HS-5 (cell line): ENCODE measurements around the gene ZXDC.

Source experiments
- DNase-seq: peaks from one replicate; pipeline ENCODE4 v3.0.0-alpha.2; 2012; ENCODE audit warnings: low read depth

The ZXDC gene

DNA sequence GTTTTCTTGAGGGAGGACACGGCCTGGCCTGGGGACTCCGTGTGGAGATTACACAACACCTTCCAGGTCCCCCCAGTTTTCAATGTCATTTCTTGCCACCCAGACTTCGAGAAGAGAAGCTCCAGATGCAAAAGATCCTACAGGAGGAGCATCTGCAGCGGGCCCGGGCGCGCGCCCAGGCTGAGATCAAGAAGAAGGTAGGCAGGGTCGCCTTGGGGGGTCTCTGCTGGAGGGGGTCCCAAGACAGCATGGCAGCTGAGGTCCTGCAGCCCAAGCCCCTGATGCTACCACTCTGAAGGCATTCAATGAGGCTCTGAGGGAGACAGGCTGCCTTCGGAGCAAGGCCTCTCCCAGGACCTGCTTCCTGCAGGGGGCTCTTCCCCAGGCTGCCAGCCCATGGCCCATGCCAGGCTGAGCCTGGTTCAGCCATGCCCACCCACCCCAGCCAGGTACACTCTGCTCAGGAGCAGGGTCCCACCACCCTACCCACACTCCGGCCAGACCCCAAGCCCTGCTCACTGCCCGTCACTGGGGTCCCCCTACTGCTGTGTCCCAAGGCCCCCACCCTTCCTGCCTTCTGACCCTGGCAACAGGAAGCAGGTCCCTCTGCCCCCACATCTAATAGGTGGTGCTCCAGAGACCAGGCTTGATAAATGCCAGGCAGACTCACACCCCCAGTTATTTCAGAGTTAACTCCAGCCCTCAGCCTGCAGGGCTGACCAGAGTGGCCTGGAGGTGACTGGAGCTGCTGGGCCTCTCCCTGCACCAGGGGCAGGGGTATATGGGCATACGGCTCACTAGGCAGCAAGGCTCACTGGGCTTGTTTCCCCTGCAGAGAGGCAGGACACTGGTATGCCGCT is 40.0 kb downstream of the ZXDC start:
- no peak for DNase-seq

DNA sequence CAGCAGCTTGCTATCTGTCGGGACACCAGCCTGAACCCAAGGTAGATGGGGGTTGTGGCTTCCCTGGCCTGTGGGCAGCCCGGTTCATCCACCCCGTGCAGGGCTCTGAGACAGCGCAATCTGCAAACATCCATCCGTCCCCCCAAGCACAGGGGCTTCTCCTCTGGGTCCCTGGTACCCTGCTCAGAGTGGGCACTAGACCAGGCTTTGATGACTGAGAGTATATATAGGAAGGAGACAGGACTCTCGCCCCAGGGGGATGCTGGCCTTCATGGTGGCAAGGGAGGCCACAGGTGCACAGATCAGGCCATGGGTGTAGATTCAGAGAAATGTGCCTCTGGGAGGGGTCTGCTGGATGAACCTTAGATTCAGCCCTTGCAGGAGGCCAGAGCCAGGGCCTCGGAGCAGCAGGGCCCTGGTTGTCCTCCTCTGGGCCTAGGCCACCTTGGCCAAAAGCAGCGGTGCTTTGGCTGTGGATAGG is 40.7 kb downstream of the ZXDC start:
- DNase-seq: no peak

DNA sequence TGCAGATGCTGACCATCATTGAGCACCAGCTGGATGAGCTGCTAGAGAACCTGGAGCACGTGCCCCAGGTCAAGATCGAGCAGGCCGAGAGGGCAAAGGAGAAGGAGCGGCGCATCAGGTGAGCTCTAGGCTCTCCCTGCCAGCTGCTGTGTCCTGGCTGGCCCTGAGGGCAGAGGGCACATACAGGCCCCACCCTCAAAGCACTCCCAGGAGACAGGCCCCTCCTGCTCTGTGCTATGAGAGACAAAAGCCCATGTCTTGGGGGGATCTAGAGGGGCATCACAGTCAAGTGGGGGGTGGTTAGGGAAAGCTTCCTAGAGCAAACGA is 41.5 kb downstream of the ZXDC start:
- no peak for DNase-seq

DNA sequence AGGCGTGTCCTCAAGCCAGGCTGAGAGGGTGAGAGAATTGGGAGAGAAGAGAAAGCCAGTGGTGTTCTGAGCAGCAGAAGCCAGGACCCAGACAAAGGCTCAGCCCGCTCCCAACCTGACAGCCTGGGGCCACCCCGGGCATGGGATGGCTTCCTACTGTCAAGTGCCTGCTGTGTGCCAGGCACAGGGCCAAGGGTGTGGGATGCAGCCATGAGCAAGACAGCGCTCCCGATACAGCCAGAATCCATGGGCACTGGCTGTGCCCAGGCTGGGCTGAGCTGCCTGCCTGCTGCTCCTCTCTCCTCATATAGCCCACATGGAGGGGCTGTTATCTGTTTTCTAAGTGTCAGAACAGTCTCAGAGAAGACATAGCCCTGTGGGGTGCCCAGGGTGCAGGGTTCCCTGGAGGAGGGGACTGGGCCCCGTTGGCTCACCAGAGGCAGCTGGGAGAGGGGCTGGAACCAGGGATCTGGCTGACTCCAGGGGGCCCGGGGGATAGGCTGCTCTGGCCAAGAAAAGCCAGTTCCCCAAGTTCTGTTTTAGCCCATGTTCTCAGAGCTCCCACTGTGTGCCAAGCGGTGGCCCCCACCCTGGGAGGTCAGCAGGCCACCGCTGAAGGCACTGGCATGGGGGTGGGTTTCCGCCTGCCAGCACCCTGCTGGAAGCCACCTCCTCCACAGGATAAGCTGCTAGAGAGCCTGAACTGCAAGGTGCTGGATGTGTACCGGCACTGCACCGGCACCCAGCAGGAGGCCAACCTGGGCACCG is 42.0 kb downstream of the ZXDC start:
- DNase-seq: no peak

DNA sequence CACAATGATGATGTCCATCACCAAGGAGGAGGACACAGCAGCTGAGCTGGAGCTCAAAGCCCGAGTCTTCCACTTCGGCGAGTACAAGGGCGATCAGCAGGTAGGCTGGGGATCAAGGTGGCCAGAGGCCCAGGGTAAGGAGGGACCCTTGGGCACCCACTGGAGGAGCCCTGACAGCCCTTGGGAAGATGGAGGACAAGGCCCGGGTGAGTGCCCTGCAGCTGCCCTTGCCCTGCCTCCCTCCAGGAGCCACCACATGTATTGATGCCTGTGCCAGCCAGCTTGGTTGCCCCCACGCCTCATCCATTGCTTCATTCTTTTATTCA is 42.6 kb downstream of the ZXDC start:
- no peak for DNase-seq

DNA sequence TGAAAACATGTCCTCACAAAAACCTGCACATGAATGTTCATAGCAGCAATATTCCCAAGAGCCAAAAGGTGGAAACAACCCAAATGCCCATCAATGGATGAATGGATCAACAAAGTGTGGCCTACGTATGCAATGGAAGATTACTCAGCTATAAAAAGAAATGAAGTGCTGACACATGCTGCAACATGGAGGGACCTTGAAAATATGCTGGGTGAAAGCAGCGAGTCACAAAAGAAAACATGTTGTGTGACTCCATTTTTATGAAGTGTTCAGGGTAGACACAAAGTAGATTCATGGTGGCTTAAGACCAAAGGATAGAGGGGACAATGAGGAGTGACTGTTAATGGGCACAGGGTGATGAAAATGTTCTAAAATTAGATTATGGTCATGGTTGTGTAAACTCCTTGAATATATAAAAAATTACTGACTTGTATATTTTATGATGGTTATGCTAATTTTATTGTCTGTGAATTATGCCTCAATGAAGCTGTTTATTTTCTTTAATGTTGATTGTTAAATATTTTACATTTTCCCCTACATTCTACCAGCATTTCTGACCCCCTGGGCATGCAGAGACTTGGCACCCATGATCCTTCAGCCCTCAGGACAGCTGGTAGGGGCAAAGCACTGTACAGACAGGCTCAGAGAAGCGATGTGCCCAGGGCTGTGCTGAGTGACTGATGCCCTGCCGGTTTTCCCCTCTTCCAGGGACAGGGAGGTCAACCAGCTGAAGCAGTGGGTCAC is 43.2 kb downstream of the ZXDC start:
- DNase-seq: no peak

DNA sequence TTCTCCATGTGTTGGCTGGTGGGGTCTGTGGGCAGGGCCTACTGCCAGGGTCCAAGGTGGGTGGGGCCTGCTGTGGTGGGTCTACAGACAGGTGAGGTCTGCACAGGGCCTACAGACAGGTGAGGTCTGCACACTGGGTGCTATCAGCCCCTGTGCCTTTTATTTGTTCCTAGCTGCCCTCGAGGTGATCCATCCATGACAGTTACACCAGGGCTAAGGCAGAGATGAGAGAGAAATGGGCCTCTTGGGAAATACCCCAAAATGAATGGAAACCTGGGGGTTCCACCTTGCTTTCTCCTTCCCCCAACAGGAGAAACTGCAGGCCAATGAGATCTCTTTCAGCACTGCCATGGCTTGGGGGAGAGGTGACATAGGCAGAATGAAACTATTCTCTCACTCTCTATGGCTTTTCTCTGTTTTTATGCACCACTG is 44.6 kb downstream of the ZXDC start:
- DNase-seq: no peak

DNA sequence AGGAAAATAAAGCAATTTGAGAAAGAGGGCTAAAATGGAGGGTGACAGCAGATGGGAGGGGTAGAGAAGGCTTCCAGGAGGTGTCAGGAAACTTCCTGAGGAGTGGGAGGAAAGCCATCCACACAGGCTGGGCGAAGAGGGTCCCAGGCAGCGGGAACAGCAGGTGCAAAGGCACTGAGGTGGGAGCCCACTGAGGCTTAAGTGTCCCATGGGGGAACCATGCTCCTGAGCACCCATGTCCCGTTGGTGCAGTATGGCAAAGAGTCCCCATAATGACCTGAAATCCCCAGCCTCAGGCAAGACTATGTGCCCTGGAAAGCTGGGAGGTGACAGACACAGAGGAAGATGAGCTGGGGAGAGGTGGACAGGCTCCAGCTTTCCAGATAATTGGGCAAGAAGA is 50.9 kb downstream of the ZXDC start:
- no peak for DNase-seq

DNA sequence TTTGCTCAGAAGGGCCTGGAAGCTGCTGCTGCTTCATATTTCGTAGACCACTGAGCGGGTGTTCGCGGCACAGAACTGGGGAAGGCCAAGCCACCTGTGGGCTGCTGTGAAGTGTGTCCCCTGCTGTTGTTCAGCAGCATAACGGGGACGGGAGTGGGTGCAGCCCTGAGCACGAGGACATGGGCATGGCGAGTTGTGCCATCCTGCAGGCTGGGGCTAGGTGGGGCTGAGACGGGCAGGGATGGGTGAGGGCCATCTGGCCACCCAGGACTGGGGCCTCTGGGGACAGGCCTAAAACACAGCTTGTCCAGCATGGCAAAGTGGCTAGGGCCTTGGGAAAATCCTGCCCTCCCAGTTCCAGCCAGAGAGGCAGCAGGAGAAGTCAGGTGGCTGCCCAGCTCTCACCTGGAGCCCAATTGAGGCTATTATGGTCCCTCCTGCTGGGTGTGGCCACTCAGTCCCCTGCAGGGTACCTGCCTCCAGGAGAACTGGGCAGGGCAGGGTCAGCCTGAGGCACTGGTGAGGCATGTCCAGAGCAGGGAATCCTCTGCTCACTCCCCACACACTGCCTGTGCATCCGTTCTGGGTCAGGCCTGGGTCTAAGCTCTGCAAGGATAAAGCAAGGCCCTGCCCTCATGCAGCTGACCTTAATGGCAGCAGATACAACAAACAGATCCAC is 51.5 kb downstream of the ZXDC start:
- no peak for DNase-seq

DNA sequence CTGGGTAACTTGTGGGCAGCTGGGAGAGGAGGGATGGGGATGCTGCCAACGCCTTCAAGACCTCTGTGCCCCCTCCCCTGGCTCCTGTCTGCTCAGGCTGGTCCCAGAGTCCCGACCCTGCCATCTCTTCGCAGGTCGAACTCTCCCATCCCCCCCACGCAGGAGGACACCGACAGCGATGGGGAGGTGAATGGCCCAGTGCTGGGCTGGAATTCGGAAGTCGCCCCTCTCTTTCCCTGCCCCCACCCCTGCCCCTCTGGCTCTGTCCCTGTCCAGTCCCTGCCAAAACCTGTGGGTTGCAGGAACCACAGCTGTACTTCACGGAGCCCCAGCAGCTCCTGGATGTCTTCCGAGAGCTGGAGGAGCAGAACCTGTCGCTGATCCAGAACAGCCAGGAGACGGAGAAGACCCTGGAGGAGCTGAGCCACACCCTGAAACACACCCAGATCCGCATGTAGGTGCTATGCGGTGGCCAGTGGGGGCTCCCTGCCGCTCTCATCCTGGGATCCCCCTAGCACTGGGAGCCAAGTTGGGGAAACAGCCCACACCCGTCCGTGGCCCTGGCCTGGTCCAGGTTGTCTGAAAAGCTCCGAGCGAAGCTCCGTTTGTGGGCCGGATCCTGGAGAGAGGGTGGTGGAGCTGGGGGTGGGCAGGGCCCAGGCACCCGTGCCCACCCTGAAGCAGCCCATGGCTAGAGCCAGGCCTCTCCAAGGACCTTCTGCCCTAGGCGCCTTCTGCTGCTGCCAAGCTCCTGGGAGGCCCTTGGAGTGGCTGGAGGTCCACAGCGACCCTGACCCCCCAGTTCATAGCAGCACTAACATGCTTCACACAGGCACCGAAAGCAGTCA is 52.3 kb downstream of the ZXDC start:
- no peak for DNase-seq

DNA sequence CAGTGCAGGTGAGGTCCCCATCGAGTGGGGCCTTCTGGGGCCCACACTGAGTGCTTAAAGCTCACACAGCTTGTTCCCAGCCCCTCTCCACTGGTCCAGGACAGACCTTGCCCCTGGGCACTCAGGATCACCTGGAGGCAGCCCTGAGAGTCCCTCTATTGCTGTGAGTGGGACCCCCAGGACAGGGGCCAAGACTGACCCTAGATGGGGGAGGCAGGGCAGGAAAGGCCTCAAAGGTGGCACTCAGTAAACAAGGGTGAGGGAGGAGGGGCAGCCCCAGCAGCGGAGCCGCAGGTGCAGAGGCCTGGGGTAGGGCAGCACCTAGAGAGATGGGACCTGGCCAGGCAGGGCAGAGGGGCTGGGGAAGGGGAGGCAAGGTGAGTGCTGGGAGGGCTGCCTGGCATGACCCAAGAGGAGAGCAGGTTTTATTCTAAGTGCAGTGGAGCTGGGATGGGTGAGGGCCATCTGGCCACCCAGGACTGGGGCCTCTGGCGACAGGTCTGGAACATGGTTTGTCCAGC is 53.1 kb downstream of the ZXDC start:
- DNase-seq: no peak

DNA sequence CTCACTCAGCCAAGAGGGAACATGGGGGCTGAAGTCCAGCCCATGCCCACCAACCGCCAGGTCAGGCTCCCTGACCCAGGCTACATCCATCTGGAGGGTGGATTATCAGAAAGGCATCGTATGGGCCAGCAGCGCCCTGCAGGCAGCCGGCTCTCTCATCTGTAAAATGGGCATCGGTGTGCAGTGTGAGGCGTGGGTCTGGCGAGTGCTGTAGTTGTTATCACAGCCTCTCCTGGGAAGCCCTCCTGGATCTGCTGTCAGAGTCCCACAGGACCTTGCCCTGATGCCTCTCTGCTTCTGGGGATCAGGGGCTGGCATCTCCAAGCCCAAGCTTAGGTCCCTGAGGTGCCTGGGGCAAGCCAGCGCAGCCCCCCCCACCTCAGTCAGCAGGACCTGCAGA is 53.6 kb downstream of the ZXDC start:
- DNase-seq: no peak

DNA sequence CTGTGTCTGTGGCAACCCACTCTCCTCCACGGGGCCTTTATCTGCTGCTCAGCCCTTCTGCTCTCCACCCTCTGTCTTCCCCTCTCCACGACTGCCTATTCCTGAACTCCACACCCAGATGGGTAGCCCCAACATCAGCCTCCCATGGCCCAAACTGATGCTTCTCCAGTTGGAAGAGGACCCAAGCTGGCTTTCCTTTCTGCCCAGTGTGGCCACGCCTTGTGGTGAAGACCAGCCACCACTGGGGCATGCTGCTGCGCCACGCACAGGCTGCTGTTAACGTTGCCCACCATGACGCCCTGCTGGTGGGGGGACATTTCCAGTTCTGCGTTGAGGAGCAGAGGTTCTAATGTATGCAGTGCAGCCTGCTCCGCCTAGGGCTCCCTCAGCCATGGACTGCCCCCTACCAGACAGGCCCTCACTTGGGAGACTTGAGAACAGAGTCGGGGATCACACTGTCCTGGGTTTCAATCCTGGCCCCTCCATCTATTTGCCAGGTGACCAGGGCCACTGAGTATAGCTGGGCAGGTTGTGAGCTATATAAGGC is 54.0 kb downstream of the ZXDC start:
- DNase-seq: no peak

DNA sequence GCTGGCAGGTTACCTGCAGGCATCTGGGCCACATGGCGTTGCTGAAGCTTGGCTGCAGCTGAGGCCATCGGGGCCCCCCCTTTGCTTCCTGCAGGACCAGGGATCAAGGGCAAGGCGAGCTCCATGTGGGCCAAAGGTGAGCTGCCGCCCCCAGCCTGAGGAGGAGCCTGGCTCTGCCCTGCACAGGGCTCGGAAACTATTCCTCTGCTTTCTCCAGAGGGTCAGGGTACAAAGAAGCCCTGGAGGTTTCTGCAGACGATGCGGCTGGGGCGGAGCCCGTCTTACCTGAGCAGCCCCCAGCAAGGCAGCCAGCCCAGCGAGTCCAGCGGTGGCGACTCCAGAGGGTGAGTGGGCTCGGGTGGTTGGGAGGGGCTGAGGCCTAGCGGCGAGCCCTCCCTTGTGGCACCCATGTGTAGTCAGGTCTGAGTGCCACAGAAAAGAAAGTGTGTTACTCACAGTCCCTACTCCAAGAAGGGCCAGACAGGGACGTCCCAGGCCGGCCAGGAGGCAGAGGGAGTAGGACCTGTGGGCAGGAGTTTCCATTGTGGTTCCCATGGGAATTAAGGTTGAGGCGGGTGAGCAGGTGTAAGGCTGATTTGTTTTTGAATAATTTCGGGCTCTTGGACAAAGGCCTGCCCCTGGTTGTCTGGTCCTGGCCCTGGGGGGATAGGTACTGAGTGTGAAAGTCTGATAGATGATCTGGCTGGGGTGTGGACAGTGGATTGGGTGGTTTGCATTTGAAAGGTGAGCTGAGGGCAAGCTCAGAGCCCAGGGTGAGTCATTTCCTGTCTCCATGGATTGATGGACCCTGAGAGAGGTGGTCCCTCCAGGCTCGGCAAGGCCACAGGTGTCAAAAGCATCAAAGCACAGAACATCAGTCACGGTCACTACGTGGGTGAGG is 55.6 kb downstream of the ZXDC start:
- DNase-seq: no peak

DNA sequence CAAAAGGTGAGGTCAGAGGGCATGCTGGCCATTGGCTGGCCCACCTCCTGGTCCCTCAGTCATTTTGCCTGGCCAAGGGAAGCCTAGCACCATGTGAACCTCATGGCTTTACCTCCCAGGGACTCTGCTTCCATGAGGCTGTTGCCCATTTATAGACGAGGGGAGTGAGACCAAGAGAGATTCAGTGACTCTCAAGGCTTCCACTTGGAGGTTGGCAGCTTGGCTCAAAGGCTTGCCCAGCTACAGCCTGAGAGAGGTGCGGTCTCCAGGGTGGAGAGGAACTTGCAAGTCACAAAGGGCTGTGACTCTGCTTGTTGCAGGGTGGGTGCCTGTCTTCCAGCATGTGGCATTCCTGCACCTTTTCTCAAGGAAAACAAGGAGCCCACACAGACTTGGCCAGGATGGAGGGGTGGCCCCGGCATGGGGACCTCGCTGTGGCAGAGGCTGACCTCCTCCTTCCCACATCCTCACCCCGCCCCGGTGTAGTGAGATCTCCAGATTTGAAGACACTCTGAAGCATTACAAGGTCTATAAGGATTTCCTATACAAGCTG is 56.5 kb downstream of the ZXDC start:
- no peak for DNase-seq

DNA sequence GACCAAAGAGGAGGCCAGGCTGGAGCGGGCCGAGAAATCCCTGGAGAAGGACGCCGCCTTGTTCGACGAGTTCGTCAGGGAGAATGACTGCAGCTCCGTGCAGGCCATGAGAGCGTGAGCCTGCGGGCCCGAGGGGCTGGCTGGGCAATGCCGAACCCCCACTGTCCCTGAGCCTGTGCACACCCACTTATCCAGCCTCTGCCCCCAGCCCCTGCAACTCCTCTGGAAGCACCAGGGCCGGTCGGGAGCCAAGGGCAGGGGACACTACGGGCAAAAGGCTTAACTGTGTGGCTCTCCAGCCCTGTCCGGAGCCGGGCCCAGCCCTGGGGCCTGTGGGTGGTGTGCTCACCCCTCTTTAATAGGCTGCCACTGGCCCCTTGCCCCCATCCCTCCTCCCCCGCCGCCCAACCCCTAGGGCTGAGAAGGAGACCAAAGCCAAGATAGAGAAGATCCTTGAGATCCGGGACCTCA is 57.0 kb downstream of the ZXDC start:
- DNase-seq: no peak

DNA sequence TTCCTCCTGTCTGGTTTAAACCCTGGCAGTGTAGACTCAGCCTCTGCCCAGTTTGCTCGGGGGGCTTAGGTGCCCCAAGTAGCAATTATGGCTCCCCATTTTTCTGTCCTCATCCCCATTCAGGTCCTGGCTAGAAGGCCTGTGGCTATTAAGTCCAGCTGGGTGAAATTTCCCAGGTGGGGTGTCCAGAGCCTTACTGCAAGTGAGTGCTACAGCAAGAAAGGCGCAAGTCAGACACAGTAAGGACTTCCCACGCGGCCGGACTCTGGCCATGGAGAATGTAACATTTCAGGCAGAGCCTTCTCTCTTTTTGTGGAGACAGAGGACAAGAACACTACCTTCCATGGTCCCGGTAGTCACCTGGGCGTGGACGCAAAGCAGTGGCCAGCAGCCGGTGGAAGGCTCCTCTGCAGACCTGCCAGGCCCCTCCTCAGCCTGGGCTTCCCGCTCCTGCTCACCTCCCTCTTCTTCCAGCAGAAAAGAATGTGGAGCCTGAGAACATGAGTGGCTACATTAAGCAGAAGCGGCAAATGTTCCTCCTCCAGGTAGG is 57.6 kb downstream of the ZXDC start:
- DNase-seq: no peak

DNA sequence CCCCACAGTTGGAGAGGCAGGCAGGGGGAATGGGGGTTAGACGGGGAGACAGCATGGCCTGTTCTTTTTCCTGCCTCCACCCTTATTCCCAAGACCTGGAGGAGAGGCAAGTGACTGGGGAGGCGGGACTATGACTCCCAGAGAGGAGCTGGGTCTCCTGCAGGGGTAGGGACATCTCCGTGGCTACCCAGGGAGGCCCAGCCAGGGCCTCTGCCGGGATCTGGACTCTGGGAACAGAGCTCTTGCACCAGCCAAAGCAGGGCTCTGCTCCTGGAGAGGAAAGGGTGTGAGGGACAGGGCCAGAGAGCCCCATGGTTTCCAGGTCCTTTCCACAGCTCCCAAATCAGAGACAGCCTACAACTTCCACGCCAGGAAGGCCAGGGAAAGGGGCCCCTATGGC is 58.2 kb downstream of the ZXDC start:
- DNase-seq: no peak

DNA sequence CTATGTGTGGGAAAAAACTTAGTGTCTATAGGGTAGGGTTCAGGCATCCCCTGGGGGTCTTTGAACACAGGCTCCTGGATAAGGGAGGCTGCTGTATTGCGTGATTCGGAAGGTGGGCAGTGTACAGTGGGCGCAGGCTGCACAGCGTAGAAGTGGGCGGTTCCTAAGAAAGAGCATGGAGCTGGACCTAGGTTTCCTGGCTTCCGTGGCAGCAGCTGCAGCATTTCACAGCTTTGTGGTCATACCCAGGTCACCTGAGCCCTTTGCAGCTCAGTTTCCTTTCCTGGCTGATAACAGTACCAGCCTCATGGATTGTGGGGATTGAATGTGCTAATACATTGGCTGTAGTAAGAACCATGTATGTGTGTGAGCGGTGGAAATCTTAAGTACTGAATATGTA is 58.7 kb downstream of the ZXDC start:
- no peak for DNase-seq
